Measurements from ENCODE around the gene ETV5.

DNA sequence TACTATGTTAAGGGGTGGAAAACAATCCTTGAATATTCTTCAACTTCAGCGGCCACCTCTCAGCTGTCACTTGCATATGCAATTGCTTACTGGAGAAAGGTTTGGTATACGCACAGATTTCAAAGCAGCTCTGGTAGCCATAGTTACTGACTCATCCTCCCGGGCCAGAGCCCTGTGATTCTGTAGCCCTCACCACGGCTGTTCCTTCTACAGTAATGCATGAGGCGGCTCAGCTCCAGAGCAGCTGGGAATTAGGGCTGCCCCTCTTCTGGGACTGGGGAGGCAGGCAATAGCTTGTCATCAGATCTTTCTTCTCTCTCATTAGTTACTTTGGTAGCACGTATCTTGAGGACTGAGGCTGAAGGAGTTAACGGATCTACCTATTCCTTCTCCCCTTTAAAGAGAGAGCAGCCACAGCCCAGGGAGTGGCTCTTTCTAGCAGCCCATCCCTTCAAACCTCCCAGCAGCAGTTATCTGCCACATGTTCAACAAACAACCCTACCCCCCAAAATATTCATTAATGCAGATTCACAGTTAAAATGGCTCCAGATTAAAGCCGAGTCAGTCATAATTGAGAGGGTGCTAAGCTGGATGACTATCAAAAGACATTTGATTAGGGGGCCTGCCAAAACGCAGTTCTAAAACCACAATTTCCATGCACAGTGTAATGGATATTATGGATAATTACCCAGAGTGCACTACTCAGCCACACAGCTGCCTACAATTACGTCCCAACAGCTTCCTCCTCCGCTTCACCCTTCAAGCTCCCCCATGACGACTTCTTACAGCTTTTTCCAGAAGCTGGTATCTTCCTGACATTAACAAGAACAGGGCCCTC lies 54.7 kb downstream of the ETV5 start:
- TF ChIP-seq, protein P1, sequence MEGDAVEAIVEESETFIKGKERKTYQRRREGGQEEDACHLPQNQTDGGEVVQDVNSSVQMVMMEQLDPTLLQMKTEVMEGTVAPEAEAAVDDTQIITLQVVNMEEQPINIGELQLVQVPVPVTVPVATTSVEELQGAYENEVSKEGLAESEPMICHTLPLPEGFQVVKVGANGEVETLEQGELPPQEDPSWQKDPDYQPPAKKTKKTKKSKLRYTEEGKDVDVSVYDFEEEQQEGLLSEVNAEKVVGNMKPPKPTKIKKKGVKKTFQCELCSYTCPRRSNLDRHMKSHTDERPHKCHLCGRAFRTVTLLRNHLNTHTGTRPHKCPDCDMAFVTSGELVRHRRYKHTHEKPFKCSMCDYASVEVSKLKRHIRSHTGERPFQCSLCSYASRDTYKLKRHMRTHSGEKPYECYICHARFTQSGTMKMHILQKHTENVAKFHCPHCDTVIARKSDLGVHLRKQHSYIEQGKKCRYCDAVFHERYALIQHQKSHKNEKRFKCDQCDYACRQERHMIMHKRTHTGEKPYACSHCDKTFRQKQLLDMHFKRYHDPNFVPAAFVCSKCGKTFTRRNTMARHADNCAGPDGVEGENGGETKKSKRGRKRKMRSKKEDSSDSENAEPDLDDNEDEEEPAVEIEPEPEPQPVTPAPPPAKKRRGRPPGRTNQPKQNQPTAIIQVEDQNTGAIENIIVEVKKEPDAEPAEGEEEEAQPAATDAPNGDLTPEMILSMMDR (IDR thresholded peaks at IDR 0.05), result no peak
- no peak for TF ChIP-seq POLR2AphosphoS5 (IDR thresholded peaks at IDR 0.05)
- no peak for TF ChIP-seq POLR2A (IDR thresholded peaks at IDR 0.05)
- TF ChIP-seq EP300 (IDR thresholded peaks at IDR 0.05), result no peak
